SK-N-DZ (cell line): Measurements from ENCODE around the gene SNX14.

Source experiments
- DNase-seq: peaks from one replicate; pipeline ENCODE4 v3.0.0-alpha.2; 2015; ENCODE audit warnings: low spot score

The SNX14 gene

GRCh38 chr6:85465762-85466161, 127.9 kb downstream of the SNX14 start:
- DNase-seq, result no peak

- DNase-seq, result no peak
Observed at GRCh38 chr6:85464722-85465150, 128.9 kb downstream of the SNX14 start.

GRCh38 chr6:85464260-85464644, 129.4 kb downstream of the SNX14 start:
- no peak for DNase-seq

- no peak for DNase-seq
Observed at GRCh38 chr6:85463621-85464259, 129.9 kb downstream of the SNX14 start.

- DNase-seq, result no peak
Observed at GRCh38 chr6:85462673-85463072, 131.0 kb downstream of the SNX14 start.

- no peak for DNase-seq
Observed at GRCh38 chr6:85461798-85462170, 131.9 kb downstream of the SNX14 start.

GRCh38 chr6:85460921-85461797, 132.5 kb downstream of the SNX14 start:
- no peak for DNase-seq

- no peak for DNase-seq
Observed at GRCh38 chr6:85460154-85460920, 133.3 kb downstream of the SNX14 start.

- no peak for DNase-seq
Observed at GRCh38 chr6:85459224-85459901, 134.3 kb downstream of the SNX14 start.

- no peak for DNase-seq
Observed at GRCh38 chr6:85458782-85459181, 134.9 kb downstream of the SNX14 start.

- no peak for DNase-seq
Observed at GRCh38 chr6:85458184-85458583, 135.5 kb downstream of the SNX14 start.

- DNase-seq, result no peak
Observed at GRCh38 chr6:85456782-85457181, 136.9 kb downstream of the SNX14 start.
